LNCAP (cell line): ENCODE data around the gene PCARE.

Experiments
- CTCF ChIP-seq: fragments of 450-650 bp; IDR thresholded peaks from 2 replicates; pipeline ENCODE4 v1.5.1; 2017; ENCODE audit warnings: mild to moderate bottlenecking

Gene PCARE

GRCh38 chr2:29074411-29074810 is at the start of gene PCARE:
Gene PCARE (minus strand): TSS chr2:29074523. CDS start chr2:29074261, 262 bp downstream.
- TF ChIP-seq CTCF, result no peak

GRCh38 chr2:29123617-29124349 is 49.5 kb upstream of the PCARE start:
- TF ChIP-seq CTCF, result no peak

GRCh38 chr2:29120846-29121245 is 46.5 kb upstream of the PCARE start:
- TF ChIP-seq CTCF, result no peak

- no peak for TF ChIP-seq CTCF
Measured at GRCh38 chr2:29119211-29119610, 44.9 kb upstream of the PCARE start.

GRCh38 chr2:29117636-29118303 is 43.4 kb upstream of the PCARE start:
- no peak for TF ChIP-seq CTCF

GRCh38 chr2:29115797-29116781 is 41.8 kb upstream of the PCARE start:
- TF ChIP-seq CTCF, result no peak

GRCh38 chr2:29114946-29115609 is 40.8 kb upstream of the PCARE start, which contains the start of gene CLIP4:
Gene CLIP4 (plus strand): TSS chr2:29115415. CDS start chr2:29121389, 5,974 bp downstream.
- TF ChIP-seq CTCF, result no peak
